PC-3 (cell line): ENCODE measurements around the gene LDLRAP1.

Experiments used
- EZH2 ChIP-seq: fragments of 300-600 bp; sonication (generic); IDR thresholded peaks from one replicate; pipeline ENCODE4 v1.6.1; 2017; ENCODE audit warnings: antibody characterized with exemption, mild to moderate bottlenecking, low read length; ENCODE audit not compliant: unreplicated experiment
- TF ChIP-seq, protein P1 (sequence below): fragments of 300-600 bp; sonication (generic); conservative IDR thresholded peaks from 2 replicates; pipeline ENCODE4 v1.5.1; 2017; ENCODE audit warnings: antibody characterized with exemption, low read depth, mild to moderate bottlenecking, low read length

DNA sequence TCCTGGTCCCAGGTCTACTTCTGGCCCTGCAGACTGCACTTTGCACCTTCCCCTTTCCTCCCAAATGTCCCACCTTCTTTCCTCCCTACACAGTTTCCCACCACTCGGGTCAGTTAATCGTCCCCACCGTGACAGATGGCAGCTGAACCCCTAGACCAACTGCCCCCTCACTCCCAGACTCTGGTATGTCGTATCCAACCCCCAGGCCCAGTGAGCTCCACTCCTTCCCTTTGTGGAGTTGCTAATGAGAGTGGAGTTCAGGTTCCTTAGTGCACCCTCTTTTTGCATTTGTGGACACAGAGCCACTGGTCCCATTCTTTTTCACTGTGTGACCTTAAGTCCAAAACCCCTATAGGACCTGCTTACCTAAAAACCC lies 75.0 kb downstream of the LDLRAP1 start:
- TF ChIP-seq, protein P1, sequence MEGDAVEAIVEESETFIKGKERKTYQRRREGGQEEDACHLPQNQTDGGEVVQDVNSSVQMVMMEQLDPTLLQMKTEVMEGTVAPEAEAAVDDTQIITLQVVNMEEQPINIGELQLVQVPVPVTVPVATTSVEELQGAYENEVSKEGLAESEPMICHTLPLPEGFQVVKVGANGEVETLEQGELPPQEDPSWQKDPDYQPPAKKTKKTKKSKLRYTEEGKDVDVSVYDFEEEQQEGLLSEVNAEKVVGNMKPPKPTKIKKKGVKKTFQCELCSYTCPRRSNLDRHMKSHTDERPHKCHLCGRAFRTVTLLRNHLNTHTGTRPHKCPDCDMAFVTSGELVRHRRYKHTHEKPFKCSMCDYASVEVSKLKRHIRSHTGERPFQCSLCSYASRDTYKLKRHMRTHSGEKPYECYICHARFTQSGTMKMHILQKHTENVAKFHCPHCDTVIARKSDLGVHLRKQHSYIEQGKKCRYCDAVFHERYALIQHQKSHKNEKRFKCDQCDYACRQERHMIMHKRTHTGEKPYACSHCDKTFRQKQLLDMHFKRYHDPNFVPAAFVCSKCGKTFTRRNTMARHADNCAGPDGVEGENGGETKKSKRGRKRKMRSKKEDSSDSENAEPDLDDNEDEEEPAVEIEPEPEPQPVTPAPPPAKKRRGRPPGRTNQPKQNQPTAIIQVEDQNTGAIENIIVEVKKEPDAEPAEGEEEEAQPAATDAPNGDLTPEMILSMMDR, result no peak
- TF ChIP-seq EZH2, result no peak
